ENCODE measurements around the gene PAGE2B.

Gene PAGE2B

GRCh38 chrX:55028611-55029010 lies 46.2 kb upstream of the PAGE2B start:
- TF ChIP-seq TCF12 (IDR thresholded peaks at IDR 0.05; ENCODE audit: low read depth) (no peak), MAX (IDR thresholded peaks at IDR 0.05) (no peak), NFIC (IDR thresholded peaks at IDR 0.05) (no peak), RAD21 (IDR thresholded peaks at IDR 0.05; ENCODE audit: low read depth) (no peak), EGR1 (IDR thresholded peaks at IDR 0.05) (no peak), CEBPB (IDR thresholded peaks at IDR 0.05) (no peak), REST (IDR thresholded peaks at IDR 0.05; ENCODE audit: low read depth) (no peak)

- no peak for TF ChIP-seq ZBTB7A (IDR thresholded peaks at IDR 0.05; ENCODE audit: low read depth)
- no peak for TF ChIP-seq TCF12 (IDR thresholded peaks at IDR 0.05; ENCODE audit: low read depth)
- no peak for TF ChIP-seq TEAD4 (IDR thresholded peaks at IDR 0.05)
- no peak for TF ChIP-seq YY1 (IDR thresholded peaks at IDR 0.05; ENCODE audit: low read depth)
- TF ChIP-seq RAD21 (IDR thresholded peaks at IDR 0.05; ENCODE audit: low read depth) = no peak
- no peak for TF ChIP-seq TAF1 (IDR thresholded peaks at IDR 0.05; ENCODE audit: low read depth)
- TF ChIP-seq CEBPB (IDR thresholded peaks at IDR 0.05) = no peak
- TF ChIP-seq FOXM1 (IDR thresholded peaks at IDR 0.05; ENCODE audit: borderline replicate concordance, low read depth) = no peak
- TF ChIP-seq EGR1 (IDR thresholded peaks at IDR 0.05) = no peak
- TF ChIP-seq MAX (IDR thresholded peaks at IDR 0.05) = no peak
- TF ChIP-seq REST (IDR thresholded peaks at IDR 0.05; ENCODE audit: low read depth) = no peak
Observed at GRCh38 chrX:55029291-55029690, 45.5 kb upstream of the PAGE2B start.

GRCh38 chrX:55030271-55031205 lies 44.3 kb upstream of the PAGE2B start, which contains the start of gene ALAS2:
ALAS2 (minus strand) TSS chrX:55030977; CDS start chrX:55026000, 4,977 bp downstream.
- TF ChIP-seq TEAD4 (IDR thresholded peaks at IDR 0.05) (no peak), TCF12 (IDR thresholded peaks at IDR 0.05; ENCODE audit: low read depth) (no peak), MAX (IDR thresholded peaks at IDR 0.05) (no peak), RAD21 (IDR thresholded peaks at IDR 0.05; ENCODE audit: low read depth) (no peak), REST (IDR thresholded peaks at IDR 0.05; ENCODE audit: low read depth) (no peak), EGR1 (IDR thresholded peaks at IDR 0.05) (no peak), EP300 (IDR thresholded peaks at IDR 0.05; ENCODE audit: borderline replicate concordance) (no peak), CEBPB (IDR thresholded peaks at IDR 0.05) (no peak), CREB1 (IDR thresholded peaks at IDR 0.05; ENCODE audit: low read depth) (no peak), NFIC (IDR thresholded peaks at IDR 0.05) (no peak), FOXM1 (IDR thresholded peaks at IDR 0.05; ENCODE audit: borderline replicate concordance, low read depth) (no peak), USF1 (IDR thresholded peaks at IDR 0.05) (no peak), TAF1 (IDR thresholded peaks at IDR 0.05; ENCODE audit: low read depth) (no peak), ZBTB7A (IDR thresholded peaks at IDR 0.05; ENCODE audit: low read depth) (no peak), YY1 (IDR thresholded peaks at IDR 0.05; ENCODE audit: low read depth) (no peak)

GRCh38 chrX:55033429-55033828 lies 41.4 kb upstream of the PAGE2B start:
- TF ChIP-seq MAX (IDR thresholded peaks at IDR 0.05) = no peak
